Neural cell (in vitro differentiated cells): ENCODE results near the gene ZFP42. TPM values are rescaled to one million over a fixed set of nuclear protein-coding genes. Genes with fewer than 3 reads are reported as not detected.

Experiments
- H2AFZ ChIP-seq: fragments of 200-600, 300-800 bp; sonication (generic), shearing (Covaris generic); 2 replicates; pipeline ENCODE4 v1.6.0; 2014; ENCODE audit warnings: low read depth, mild to moderate bottlenecking, antibody characterized with exemption, low read length, moderate library complexity
- H3F3A ChIP-seq: fragments of 200-600 bp; shearing (Covaris generic); 2 replicates; pipeline ENCODE4 v1.6.1; 2016; ENCODE audit warnings: mild to moderate bottlenecking, moderate library complexity, mixed read lengths, antibody characterized with exemption, low read length; ENCODE audit not compliant: insufficient read depth, poor library complexity, severe bottlenecking
- H3K27ac ChIP-seq: fragments of 200-600, 300-800 bp; sonication (generic), shearing (Covaris generic); 2 replicates; pipeline ENCODE4 v1.5.1; 2014; ENCODE audit warnings: mild to moderate bottlenecking, low read length, moderate library complexity
- H3K27me3 ChIP-seq: fragments of 300-800, 200-600 bp; sonication (generic), shearing (Covaris generic); 2 replicates; pipeline ENCODE4 v1.6.0; 2014; ENCODE audit warnings: mild to moderate bottlenecking, low read depth, low read length, moderate library complexity; ENCODE audit not compliant: insufficient read depth
- H3K36me3 ChIP-seq: fragments of 300-800, 200-600 bp; sonication (generic), shearing (Covaris generic); 2 replicates; pipeline ENCODE4 v1.5.1; 2014; ENCODE audit warnings: mild to moderate bottlenecking, antibody characterized with exemption, low read length, moderate library complexity; ENCODE audit not compliant: insufficient read depth
- H3K4me2 ChIP-seq: fragments of 300-800, 200-600 bp; sonication (generic), shearing (Covaris generic); 2 replicates; pipeline ENCODE4 v1.6.0; 2014; ENCODE audit warnings: mild to moderate bottlenecking, low read length
- H3K4me3 ChIP-seq: fragments of 300-800, 200-600 bp; sonication (generic), shearing (Covaris generic); 2 replicates; pipeline ENCODE4 v1.5.1; 2014; ENCODE audit warnings: mild to moderate bottlenecking, low read length, moderate library complexity
- H3K79me2 ChIP-seq: fragments of 200-600 bp; shearing (Covaris generic); replicated peaks from 2 replicates; pipeline ENCODE4 v1.6.0; 2014; ENCODE audit warnings: mild to moderate bottlenecking, low read length, moderate library complexity; ENCODE audit not compliant: insufficient read depth
- H3K9ac ChIP-seq: fragments of 300-800, 200-600 bp; sonication (generic), shearing (Covaris generic); 2 replicates; pipeline ENCODE4 v1.6.1; 2016; ENCODE audit warnings: mild to moderate bottlenecking, low read length, mixed read lengths
- H3K9me2 ChIP-seq: fragments of 200-600 bp; shearing (Covaris generic); 2 replicates; pipeline ENCODE4 v1.6.1; 2016; ENCODE audit warnings: mild to moderate bottlenecking, low read length, mixed read lengths; ENCODE audit not compliant: insufficient read depth
- H3K9me3 ChIP-seq: fragments of 200-600, 300-800 bp; sonication (generic), shearing (Covaris generic); 2 replicates; pipeline ENCODE4 v1.6.1; 2016; ENCODE audit warnings: mild to moderate bottlenecking, mixed run types, low read length, moderate library complexity, mixed read lengths
- H4K20me1 ChIP-seq: fragments of 200-600 bp; shearing (Covaris generic); 2 replicates; pipeline ENCODE4 v1.6.1; 2016; ENCODE audit warnings: mild to moderate bottlenecking, mixed run types; ENCODE audit not compliant: insufficient read depth
- EP300 ChIP-seq: fragments of 450-650 bp; conservative IDR thresholded peaks from 2 replicates; pipeline ENCODE4 v1.6.1; 2014; ENCODE audit warnings: antibody characterized with exemption, mild to moderate bottlenecking, moderate library complexity; ENCODE audit not compliant: poor library complexity, severe bottlenecking
- EZH2 ChIP-seq: fragments of 200-600, 300-800 bp; shearing (Covaris generic), sonication (generic); IDR thresholded peaks from 2 replicates; pipeline ENCODE4 v1.6.1; 2014; ENCODE audit warnings: antibody characterized with exemption, low read length, borderline replicate concordance, mild to moderate bottlenecking; ENCODE audit not compliant: insufficient read depth, poor library complexity, severe bottlenecking
- MXI1 ChIP-seq: fragments of 450-650 bp; conservative IDR thresholded peaks from 2 replicates; pipeline ENCODE4 v1.6.1; 2014; ENCODE audit warnings: antibody characterized with exemption, mild to moderate bottlenecking; ENCODE audit not compliant: poor library complexity, severe bottlenecking
- POLR2AphosphoS5 ChIP-seq: IDR thresholded peaks from 2 replicates; pipeline ENCODE4 v1.6.1; 2012
- RAD21 ChIP-seq: fragments of 450-650 bp; conservative IDR thresholded peaks from 2 replicates; pipeline ENCODE4 v1.6.1; 2014; ENCODE audit warnings: antibody characterized with exemption, mild to moderate bottlenecking, moderate library complexity
- SMC3 ChIP-seq: fragments of 450-650 bp; conservative IDR thresholded peaks from 2 replicates; pipeline ENCODE4 v1.6.1; 2014; ENCODE audit warnings: antibody characterized with exemption, mild to moderate bottlenecking, moderate library complexity; ENCODE audit not compliant: poor library complexity
- TAF1 ChIP-seq: IDR thresholded peaks from 2 replicates; pipeline ENCODE4 v1.6.1; 2012; ENCODE audit warnings: low read depth
- polyA plus RNA-seq: library from polyadenylated mRNA; depleted of rRNA; stranded (reverse); fragments of >200 nt; gene quantifications from 2 replicates; pipeline ENCODE4 v1.2.3, GENCODE V29; 2014
- TF ChIP-seq, protein P1 (sequence below): fragments of 450-650 bp; IDR thresholded peaks from 2 replicates; pipeline ENCODE4 v1.5.1; 2014; ENCODE audit warnings: antibody characterized with exemption, mild to moderate bottlenecking, moderate library complexity; ENCODE audit not compliant: poor library complexity, severe bottlenecking
- TF ChIP-seq, protein P2 (sequence below): IDR thresholded peaks from 2 replicates; pipeline ENCODE4 v1.6.1; 2012; ENCODE audit warnings: borderline replicate concordance

ZFP42 gene
- polyA plus RNA-seq, 1 donor from 2014 or later, result not detected

DNA sequence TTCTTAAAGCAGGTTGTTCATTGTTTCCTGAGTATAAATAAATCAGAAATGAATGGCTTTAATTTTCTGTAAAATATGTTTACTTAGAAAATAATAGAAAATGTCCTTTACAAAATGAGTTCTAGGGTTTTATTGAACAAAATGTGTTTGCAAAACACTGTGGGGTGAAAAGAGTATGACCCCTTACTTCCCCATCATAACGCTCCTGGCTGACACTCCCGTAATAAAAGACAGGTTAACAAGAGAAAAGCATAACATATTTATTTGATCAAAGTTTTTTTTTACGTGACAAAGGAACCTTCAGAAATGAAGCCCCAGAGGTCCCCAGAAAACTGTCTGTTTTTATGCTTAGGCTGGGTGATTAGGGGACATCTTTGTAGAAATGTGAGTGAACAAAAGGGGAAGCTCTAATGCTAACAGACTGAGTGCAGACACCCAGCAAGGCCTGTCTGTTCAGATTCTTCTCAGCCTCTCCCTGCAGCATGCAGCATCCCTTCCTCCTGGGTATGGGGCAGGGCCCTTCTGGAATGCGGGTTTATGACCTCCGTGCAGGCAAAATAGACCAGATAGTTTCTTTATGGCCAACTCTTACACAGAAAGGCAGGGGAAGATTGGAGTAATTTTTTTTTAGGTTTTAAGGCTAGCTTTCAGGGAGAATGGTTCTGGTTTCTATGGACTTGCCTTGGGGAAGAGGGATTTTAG lies 26.1 kb downstream of the ZFP42 start:
- no peak overlapping the region for H2AFZ ChIP-seq

DNA sequence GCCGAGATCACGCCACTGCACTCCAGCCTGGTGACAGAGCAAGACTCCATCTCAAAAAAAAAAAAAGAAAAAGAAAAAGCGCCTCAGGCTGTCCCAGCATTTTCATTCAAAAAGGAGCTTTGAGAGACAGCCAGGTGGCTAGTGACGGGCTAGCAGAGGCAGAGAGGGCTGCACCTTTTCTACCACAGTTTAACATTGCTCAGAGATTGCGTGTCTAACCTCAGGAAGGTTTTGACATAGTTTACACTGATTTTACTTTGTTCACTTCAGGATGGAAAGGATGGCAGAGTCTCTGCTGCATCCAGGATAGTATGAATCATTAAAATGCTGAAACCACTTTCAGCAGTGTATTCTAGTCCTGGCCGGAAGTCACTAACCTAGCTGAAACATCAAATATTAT lies 28.1 kb downstream of the ZFP42 start:
- H3K27me3 ChIP-seq, result no peaks in the 10 kb centered on the region
- H3K79me2 ChIP-seq, result no peaks in the 10 kb centered on the region
- no peak overlapping the region for H3K4me2 ChIP-seq
- H3K36me3 ChIP-seq, result no peaks in the 10 kb centered on the region
- H3K9ac ChIP-seq, result no peak overlapping the region
- H3K4me3 ChIP-seq, result no peak overlapping the region
- H2AFZ ChIP-seq, result no peak overlapping the region
- no peak overlapping the region for H3K27ac ChIP-seq
- H3K9me3 ChIP-seq, result no peaks in the 10 kb centered on the region
- no peaks in the 10 kb centered on the region for H3K9me2 ChIP-seq
- H3F3A ChIP-seq, result no peaks in the 10 kb centered on the region
- no peaks in the 10 kb centered on the region for H4K20me1 ChIP-seq
- TF ChIP-seq SMC3, result no peak
- TF ChIP-seq RAD21, result no peak
- TF ChIP-seq MXI1, result no peak
- TF ChIP-seq TAF1, result no peak
- TF ChIP-seq EP300, result no peak
- TF ChIP-seq POLR2AphosphoS5, result no peak
- TF ChIP-seq, protein P1, sequence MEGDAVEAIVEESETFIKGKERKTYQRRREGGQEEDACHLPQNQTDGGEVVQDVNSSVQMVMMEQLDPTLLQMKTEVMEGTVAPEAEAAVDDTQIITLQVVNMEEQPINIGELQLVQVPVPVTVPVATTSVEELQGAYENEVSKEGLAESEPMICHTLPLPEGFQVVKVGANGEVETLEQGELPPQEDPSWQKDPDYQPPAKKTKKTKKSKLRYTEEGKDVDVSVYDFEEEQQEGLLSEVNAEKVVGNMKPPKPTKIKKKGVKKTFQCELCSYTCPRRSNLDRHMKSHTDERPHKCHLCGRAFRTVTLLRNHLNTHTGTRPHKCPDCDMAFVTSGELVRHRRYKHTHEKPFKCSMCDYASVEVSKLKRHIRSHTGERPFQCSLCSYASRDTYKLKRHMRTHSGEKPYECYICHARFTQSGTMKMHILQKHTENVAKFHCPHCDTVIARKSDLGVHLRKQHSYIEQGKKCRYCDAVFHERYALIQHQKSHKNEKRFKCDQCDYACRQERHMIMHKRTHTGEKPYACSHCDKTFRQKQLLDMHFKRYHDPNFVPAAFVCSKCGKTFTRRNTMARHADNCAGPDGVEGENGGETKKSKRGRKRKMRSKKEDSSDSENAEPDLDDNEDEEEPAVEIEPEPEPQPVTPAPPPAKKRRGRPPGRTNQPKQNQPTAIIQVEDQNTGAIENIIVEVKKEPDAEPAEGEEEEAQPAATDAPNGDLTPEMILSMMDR, result no peak
- TF ChIP-seq EZH2, result no peak

More for the DNA sequence above, 26.1 kb downstream of the ZFP42 start:
- Histone ChIP-seq H3K9me2 (no peaks in the 10 kb centered on the region), H3K79me2 (no peaks in the 10 kb centered on the region), H3K9me3 (no peaks in the 10 kb centered on the region), H3K9ac (no peak overlapping the region), H3K27me3 (no peaks in the 10 kb centered on the region), H4K20me1 (no peaks in the 10 kb centered on the region), H3K36me3 (no peaks in the 10 kb centered on the region), H3K27ac (no peak overlapping the region), H3F3A (no peaks in the 10 kb centered on the region), H3K4me3 (no peak overlapping the region), H3K4me2 (no peak overlapping the region)
- TF ChIP-seq RAD21 (no peak), TAF1 (no peak), POLR2AphosphoS5 (no peak), SMC3 (no peak), EP300 (no peak), EZH2 (no peak), MXI1 (no peak)
- TF ChIP-seq, protein P2, sequence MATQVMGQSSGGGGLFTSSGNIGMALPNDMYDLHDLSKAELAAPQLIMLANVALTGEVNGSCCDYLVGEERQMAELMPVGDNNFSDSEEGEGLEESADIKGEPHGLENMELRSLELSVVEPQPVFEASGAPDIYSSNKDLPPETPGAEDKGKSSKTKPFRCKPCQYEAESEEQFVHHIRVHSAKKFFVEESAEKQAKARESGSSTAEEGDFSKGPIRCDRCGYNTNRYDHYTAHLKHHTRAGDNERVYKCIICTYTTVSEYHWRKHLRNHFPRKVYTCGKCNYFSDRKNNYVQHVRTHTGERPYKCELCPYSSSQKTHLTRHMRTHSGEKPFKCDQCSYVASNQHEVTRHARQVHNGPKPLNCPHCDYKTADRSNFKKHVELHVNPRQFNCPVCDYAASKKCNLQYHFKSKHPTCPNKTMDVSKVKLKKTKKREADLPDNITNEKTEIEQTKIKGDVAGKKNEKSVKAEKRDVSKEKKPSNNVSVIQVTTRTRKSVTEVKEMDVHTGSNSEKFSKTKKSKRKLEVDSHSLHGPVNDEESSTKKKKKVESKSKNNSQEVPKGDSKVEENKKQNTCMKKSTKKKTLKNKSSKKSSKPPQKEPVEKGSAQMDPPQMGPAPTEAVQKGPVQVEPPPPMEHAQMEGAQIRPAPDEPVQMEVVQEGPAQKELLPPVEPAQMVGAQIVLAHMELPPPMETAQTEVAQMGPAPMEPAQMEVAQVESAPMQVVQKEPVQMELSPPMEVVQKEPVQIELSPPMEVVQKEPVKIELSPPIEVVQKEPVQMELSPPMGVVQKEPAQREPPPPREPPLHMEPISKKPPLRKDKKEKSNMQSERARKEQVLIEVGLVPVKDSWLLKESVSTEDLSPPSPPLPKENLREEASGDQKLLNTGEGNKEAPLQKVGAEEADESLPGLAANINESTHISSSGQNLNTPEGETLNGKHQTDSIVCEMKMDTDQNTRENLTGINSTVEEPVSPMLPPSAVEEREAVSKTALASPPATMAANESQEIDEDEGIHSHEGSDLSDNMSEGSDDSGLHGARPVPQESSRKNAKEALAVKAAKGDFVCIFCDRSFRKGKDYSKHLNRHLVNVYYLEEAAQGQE, result no peak
- TF ChIP-seq, protein P1, result no peak
